ENCODE results near the gene MAP2. TPM values are rescaled to one million over a fixed set of nuclear protein-coding genes. Genes with fewer than 3 reads are reported as not detected.

Gene MAP2
- total RNA-seq, 1 donor from 2014 or later, result 3.4 TPM

GRCh38 chr2:209614690-209615369 is 191.0 kb downstream of the MAP2 start:
- intact Hi-C loops (cut with micrococcal nuclease), result no loop called here
- ATAC-seq (no peak), DNase-seq (no peak)

- DNase-seq, result no peak
- intact Hi-C loops (cut with micrococcal nuclease), result no loop called here
- ATAC-seq, result no peak
Measured at GRCh38 chr2:209619782-209620181, 195.9 kb downstream of the MAP2 start.

- intact Hi-C loops (cut with micrococcal nuclease), result no loop called here
- DNase-seq, result no peak
- ATAC-seq, result no peak
Measured at GRCh38 chr2:209624192-209624938, 200.5 kb downstream of the MAP2 start.

GRCh38 chr2:209629597-209629996 is 205.8 kb downstream of the MAP2 start:
- intact Hi-C loops (cut with micrococcal nuclease), result no loop called here

GRCh38 chr2:209633911-209634310 is 210.1 kb downstream of the MAP2 start:
- intact Hi-C loops (cut with micrococcal nuclease), result no loop called here
- ATAC-seq, result no peak
- DNase-seq, result no peak

More at GRCh38 chr2:209629597-209629996, 205.8 kb downstream of the MAP2 start:
- no peak for ATAC-seq
- DNase-seq, result no peak

- DNase-seq, result no peak
- intact Hi-C loops (cut with micrococcal nuclease), result no loop called here
- ATAC-seq, result no peak
Measured at GRCh38 chr2:209636076-209636475, 212.2 kb downstream of the MAP2 start.

- no peak for ATAC-seq
- intact Hi-C loops (cut with micrococcal nuclease), result no loop called here
- no peak for DNase-seq
Measured at GRCh38 chr2:209637293-209637692, 213.4 kb downstream of the MAP2 start.

- intact Hi-C loops (cut with micrococcal nuclease), result no loop called here
- ATAC-seq, result no peak
Measured at GRCh38 chr2:209638346-209638745, 214.5 kb downstream of the MAP2 start.

GRCh38 chr2:209640358-209640757 is 216.5 kb downstream of the MAP2 start:
- intact Hi-C loops (cut with micrococcal nuclease), result no loop called here
- no peak for ATAC-seq
- no peak for DNase-seq

More at GRCh38 chr2:209638346-209638745, 214.5 kb downstream of the MAP2 start:
- no peak for DNase-seq

- ATAC-seq, result no peak
- intact Hi-C loops (cut with micrococcal nuclease), result no loop called here
- DNase-seq, result no peak
Measured at GRCh38 chr2:209642146-209642820, 218.4 kb downstream of the MAP2 start.

GRCh38 chr2:209644842-209645241 is 221.0 kb downstream of the MAP2 start:
- no peak for DNase-seq
- ATAC-seq, result no peak
- intact Hi-C loops (cut with micrococcal nuclease), result no loop called here

- DNase-seq, result no peak
- ATAC-seq, result no peak
- intact Hi-C loops (cut with micrococcal nuclease), result no loop called here
Measured at GRCh38 chr2:209648714-209649113, 224.9 kb downstream of the MAP2 start.

GRCh38 chr2:209653134-209653533 is 229.3 kb downstream of the MAP2 start:
- intact Hi-C loops (cut with micrococcal nuclease), result no loop called here
- ATAC-seq (no peak), DNase-seq (no peak)

- DNase-seq (no peak), ATAC-seq (no peak)
- intact Hi-C loops (cut with micrococcal nuclease), result no loop called here
Measured at GRCh38 chr2:209661286-209661894, 237.5 kb downstream of the MAP2 start.

GRCh38 chr2:209662021-209662420 is 238.2 kb downstream of the MAP2 start:
- ATAC-seq (no peak), DNase-seq (no peak)
- intact Hi-C loops (cut with micrococcal nuclease), result no loop called here

- intact Hi-C loops (cut with micrococcal nuclease), result no loop called here
- DNase-seq (no peak), ATAC-seq (no peak)
Measured at GRCh38 chr2:209663139-209663538, 239.3 kb downstream of the MAP2 start.

GRCh38 chr2:209663656-209664055 is 239.8 kb downstream of the MAP2 start:
- DNase-seq, result no peak
- intact Hi-C loops (cut with micrococcal nuclease), result no loop called here
- ATAC-seq, result no peak

GRCh38 chr2:209666296-209666695 is 242.4 kb downstream of the MAP2 start:
- ATAC-seq (no peak), DNase-seq (no peak)
- intact Hi-C loops (cut with micrococcal nuclease), result no loop called here

GRCh38 chr2:209671020-209671680 is 247.3 kb downstream of the MAP2 start:
- no peak for DNase-seq
- ATAC-seq, result no peak
- intact Hi-C loops (cut with micrococcal nuclease), result no loop called here

All from left ventricle myocardium superior (tissue), 1 donor.